Measurements from ENCODE around the gene PRSS2. TPM values are rescaled to one million over a fixed set of nuclear protein-coding genes. Genes with fewer than 3 reads are reported as not detected.
"Not testable (repeated sequence)": the region's sequence is repeated elsewhere in the genome, so short reads cannot be mapped to it uniquely, and the experiment has no call there.

The PRSS2 gene
- total RNA-seq, 1 experiment from 2014 or later: not detected

DNA sequence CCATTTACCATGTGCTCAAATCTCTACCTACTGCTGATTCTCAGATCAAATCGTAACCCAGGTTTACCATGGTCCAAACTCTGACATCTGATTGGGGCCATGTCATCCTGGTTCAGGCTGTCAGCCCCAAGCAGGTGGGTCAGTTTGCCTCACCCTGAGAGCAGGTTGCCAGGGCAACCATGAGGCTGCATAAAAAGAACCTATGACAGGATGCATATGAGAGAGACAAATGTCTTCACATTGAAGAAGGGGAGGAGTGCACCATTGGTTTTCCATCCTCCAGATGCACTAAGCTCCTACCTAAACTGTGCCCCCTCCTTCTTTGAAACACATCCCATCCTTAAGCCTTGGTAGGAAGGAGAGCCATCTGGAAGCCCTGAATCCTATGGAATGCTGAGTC, 11.3 kb upstream of the PRSS2 start:
- no peak for DNase-seq (ENCODE audit: low spot score)

DNA sequence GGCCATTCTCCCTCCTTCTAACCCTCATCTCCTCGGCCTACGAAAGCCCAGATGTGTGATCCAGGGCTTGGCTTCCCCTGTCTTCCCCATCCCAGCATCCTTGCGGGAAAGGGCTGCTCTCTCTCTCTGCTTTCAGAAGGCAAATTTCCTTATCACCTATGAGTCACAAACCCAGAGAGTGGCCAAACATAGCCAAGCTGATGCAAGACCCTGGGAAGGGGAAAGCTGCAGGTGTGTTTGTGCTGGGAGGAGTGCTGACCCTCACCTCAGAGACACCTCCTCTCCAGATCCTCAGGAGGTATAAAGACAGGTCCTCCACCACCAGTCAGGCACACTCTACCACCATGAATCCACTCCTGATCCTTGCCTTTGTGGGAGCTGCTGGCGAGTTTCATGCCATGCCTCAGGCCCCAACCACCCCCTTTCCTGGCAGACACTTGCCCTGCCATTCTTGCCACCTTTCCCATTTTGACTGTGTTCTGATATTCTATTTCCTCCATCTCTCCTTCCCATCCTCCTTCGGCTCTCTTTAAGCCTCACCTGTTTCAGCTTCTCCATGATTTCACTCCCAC, 10.6 kb upstream of the PRSS2 start:
- DNase-seq (ENCODE audit: low spot score): no peak

DNA sequence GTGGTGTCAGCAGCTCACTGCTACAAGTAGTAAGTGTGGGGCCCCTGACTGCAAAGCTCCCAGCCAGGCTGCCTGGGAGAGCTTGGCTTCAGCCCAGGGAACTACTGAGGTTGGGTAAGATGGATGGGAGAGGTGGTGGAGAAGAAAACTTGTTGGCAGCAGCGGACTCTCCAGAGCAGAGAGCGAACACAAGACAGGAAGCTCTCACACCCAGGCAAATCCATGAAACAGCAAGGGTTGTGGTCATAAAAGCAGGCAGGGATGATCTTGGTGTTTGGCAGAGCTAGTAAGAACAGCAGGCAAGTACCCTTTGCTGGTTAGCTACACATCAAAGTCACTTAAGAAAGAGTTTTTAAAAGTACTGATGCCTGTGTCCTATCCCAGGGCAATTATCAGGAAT, 9.2 kb upstream of the PRSS2 start:
- not testable (repeated sequence) for DNase-seq (ENCODE audit: low spot score)

DNA sequence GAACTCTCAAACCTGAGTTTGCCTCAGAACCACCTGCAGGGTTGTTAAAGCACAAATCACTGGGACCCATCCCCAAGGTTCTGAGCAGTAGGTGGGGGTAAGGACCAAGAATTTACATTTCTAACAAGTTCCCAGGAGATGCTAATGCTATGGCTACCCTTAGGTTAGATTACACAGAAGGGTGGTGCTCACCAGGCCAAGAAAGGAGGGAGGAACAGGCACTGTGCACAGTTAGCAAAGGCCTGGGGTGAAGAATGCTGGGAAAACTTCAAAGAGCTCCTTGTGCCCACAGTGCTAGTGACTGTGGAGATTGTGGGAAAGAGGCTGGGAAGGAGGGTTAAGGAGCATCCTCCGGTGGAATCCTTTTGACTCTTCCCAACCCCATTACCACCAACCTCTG, 8.7 kb upstream of the PRSS2 start:
- no peak for DNase-seq (ENCODE audit: low spot score)

DNA sequence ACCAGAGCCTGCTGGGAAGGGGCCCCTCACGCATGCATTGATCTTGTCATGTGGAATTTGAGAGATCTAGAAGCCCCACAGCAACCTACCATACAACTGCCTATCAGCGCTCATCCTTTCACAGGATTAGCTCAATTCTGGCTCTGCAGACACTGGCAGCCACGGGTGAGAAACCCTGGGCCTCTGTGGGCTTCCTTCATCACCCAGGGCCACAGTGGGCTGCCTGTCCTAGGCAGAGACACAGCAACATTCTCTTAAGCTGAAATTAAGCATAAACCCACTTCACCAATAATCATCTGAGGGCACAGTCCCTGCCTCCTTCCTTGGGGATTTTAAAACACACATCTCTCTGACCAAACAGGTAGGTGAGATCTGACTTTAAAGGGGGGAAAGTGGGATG, 3.3 kb upstream of the PRSS2 start:
- no peak for DNase-seq (ENCODE audit: low spot score)

DNA sequence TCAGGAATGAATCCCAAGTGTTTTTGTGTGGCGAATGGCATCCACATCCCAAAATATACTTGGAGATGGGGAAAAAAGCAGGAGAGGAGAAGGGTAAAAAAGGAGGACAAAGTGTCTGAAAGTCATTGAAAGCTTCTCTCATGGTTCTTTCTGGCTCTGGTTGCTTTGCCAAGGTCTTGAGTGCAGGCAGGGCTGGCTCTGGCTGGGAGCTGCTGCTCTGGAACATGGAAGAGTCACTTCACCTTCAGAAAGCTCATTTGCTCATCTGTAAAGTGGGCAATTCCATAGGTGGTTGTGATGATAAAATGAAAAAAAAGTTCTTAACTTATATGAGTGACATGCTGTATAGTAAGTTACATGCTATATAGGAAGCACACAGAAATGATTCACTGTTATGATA, 2.9 kb upstream of the PRSS2 start:
- no peak for DNase-seq (ENCODE audit: low spot score)

DNA sequence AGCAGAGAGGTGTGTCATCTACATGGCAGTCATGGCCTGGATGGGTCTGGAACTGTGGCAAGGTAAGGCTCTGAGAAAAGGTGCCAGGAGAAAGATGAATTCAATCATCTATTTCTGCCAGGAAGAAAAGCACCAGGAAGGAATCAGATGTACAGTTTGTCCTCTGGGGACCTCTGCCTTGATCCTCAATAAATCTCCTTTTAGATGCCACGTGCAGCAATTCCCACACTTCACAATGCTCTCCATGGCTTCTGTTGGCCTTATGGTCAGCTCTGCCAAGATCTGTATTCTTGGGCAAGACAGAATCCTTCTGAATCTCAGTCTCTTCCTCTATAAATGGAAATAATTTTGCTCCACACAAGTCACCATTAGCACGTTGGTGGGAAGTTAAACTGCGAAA, 1.9 kb upstream of the PRSS2 start:
- DNase-seq (ENCODE audit: low spot score): not testable (repeated sequence)

DNA sequence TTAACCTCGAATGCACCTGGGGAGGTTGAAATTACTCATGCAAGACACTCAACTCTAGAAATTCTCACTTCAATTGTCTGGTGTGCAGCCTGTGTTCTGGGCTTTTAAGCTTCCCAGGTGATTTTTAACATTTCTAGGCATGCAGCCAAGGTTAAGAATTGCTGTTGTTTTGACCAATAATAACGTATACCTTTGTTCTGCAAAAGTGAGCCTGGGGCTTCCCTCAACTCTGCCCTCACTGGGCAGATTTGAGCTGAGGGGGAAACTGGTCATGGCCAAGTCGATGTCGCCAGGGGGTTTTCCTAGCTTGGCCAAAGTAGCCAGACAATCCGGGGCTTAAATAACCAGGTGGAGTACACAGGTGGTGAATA, 568 bp downstream of the PRSS2 start:
- no peak for DNase-seq (ENCODE audit: low spot score)

DNA sequence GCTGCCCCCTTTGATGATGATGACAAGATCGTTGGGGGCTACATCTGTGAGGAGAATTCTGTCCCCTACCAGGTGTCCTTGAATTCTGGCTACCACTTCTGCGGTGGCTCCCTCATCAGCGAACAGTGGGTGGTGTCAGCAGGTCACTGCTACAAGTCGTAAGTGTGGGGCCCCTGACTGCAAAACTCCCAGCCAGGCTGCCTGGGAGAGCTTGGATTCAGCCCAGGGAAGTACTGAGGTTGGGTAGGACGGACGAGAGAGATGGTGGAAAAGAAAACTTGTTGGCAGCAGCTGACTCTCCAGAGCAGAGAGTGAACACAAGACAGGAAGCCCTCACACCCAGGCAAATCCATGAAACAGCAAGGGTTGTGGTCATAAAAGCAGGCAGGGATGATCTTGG, 1.3 kb downstream of the PRSS2 start:
- no peak for DNase-seq (ENCODE audit: low spot score)

DNA sequence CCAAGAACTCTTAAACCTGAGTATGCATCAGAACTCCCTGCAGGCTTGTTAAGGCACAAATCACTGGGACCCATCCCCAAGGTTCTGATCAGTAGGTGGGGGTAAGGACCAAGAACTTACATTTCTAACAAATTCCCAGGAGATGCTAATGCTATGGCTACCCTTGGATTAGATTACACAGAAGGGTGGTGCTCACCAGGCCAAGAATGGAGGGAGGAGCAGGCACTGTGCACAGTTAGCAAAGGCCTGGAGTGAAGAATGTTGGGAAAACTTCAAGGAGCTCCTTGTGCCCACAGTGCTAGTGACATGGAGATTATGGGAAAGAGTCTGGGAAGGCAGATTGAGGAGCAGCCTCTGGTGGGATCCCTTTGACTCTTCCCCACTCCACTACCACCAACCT, 1.9 kb downstream of the PRSS2 start:
- DNase-seq (ENCODE audit: low spot score): no peak

DNA sequence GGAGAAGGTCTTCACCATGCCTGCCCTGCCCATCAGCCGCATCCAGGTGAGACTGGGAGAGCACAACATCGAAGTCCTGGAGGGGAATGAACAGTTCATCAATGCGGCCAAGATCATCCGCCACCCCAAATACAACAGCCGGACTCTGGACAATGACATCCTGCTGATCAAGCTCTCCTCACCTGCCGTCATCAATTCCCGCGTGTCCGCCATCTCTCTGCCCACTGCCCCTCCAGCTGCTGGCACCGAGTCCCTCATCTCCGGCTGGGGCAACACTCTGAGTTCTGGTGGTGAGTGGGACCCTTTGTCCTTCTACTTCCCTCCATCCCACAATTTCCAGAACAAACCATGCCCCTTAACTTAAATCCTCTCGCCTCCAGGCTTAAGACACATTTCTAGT, 2.5 kb downstream of the PRSS2 start:
- DNase-seq (ENCODE audit: low spot score): no peak

DNA sequence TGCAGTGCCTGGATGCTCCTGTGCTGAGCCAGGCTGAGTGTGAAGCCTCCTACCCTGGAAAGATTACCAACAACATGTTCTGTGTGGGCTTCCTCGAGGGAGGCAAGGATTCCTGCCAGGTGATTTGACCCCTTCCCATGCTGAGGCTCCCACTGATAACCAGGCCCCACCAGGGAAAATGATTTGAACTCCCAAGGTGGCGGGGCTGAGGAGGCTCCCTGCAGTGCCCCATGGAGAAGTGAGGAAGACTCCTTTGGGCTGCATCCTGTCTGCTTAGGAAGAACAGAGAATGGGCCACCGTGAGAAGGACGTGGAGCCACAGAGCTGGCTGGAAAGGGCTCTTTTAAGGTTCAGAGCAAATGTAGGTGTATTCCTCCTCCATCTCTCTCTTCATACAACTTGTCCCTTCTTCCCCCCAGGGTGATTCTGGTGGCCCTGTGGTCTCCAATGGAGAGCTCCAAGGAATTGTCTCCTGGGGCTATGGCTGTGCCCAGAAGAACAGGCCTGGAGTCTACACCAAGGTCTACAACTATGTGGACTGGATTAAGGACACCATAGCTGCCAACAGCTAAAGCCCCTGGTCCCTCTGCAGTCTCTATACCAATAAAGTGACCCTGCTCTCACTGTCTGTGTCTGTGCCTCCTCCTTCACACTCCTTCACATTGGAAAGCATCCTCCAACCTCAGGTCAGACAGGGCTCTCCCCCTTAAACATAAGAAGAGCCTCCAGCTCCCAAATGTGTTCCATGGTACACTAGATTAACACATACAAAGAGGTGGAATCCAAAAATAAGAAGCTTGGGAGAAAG, 3.4 kb downstream of the PRSS2 start:
- no peak for DNase-seq (ENCODE audit: low spot score)

DNA sequence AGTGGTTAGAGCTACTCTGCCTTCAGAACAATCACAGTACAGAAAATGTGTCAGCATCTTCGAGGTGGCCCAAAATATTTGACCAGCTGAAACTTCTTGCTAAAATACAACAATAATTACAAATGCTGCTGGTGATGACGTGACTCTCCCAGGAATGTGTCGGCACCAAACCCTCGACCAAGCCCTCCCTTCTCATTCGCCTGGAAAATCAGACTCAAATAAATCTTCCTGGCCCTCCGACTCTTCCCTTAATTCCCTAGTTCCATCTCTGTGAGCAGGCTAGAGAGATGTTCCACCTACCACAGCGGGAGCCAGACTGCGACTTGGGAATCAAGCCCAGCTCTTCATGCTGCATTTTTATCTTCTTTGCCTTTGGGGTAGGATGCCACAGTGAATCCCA, 4.1 kb downstream of the PRSS2 start:
- DNase-seq (ENCODE audit: low spot score): no peak

DNA sequence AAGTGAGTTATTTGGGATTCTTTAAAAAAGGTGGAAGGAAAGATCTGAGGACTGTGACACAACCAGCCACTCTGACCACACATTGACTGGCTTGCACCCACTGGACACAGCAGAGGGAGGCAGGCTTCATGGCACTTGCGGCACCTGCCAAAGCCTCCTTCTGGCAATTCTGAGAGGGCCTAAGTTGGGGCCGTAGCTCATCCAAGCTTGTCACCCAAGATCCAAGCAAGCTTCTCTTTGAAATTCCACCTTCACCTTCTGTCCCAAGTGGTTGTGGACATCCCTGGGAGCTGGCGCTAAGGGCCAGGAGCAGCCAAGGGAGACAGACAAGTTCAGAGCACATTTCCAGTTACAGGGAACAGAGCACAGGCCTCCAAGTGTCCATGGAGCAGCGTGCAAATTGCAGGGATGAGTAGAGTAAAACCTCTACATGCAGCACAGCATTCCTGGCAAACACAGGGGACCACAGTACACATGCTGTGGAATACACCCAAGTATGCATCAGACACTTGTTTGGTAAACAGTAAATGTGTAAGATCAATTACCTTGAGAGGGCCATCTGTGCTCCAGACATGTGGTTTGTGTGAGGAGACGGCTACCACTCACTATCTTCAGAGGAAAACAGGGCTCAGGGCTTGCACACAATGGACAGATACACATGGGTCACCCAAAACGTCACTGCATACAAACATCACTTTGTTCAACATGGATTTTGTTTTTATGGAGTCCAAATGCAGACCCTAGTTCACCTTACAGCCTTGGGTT, 4.8 kb downstream of the PRSS2 start:
- not testable (repeated sequence) for DNase-seq (ENCODE audit: low spot score)

DNA sequence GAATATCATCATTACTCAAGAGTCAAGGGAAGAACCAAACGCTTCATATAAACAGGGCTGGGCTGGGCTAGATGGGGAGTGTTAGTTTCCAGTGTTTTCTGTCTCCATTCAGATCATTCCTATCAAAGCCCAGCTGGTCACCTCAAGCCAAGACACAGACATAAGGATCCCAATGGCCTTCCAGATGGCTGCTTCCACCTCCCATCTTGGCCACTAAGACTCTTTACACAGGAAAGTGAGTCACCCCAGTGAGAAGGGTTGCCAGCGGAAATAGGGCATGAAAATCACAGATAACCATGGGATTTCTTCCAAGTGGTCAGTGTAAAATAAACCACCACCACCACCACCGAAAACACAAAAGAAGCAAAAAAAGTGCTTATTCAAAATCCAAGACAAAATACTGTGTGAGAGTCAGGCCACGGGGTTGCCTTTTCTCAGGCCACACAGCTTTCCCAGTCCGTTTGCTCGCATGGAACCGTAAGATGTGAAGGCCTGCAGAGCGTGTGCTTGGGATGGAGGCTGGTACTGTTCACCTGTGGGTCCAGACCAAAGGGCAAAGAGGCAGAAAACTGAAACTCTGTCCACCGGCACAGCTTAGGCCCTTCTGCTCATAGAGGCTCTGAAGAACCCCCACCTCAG, 5.6 kb downstream of the PRSS2 start:
- peak; percentile 89 for DNase-seq (ENCODE audit: low spot score)

DNA sequence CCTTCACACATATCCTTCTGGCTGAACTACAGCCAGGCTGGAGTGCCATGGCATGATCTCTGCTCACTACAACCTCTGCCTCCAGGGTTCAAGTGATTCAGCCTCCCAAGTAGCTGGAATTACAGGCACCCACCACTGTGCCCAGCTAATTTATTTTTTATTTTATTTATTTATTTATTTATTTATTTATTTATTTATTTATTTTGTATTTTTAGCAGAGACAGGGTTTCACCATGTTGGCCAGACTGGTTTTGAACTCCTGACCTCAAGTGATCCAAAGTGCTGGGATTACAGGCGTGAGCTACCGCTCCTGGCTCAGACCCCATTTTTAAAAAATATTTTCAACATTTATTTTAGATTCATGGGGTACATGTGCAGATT, 6.1 kb downstream of the PRSS2 start:
- not testable (repeated sequence) for DNase-seq (ENCODE audit: low spot score)

DNA sequence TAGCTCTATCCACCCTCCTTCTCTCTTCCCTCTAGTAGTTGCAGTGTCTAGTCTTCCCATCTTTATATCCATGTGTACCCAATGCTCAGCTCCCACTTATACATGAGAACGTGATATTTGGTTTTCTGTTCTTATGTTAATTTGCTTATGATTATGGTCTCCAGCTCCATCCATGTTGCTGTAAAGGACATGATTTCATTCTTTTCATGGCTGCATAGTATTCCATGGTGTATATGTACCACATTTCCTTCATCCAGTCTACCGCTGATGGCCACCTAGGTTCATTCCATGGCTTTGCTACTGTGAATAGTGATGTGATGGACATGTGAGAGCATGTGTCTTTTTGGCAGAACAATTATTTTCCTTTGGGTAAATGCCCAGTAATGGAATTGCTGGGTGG, 6.5 kb downstream of the PRSS2 start:
- no peak for DNase-seq (ENCODE audit: low spot score)

DNA sequence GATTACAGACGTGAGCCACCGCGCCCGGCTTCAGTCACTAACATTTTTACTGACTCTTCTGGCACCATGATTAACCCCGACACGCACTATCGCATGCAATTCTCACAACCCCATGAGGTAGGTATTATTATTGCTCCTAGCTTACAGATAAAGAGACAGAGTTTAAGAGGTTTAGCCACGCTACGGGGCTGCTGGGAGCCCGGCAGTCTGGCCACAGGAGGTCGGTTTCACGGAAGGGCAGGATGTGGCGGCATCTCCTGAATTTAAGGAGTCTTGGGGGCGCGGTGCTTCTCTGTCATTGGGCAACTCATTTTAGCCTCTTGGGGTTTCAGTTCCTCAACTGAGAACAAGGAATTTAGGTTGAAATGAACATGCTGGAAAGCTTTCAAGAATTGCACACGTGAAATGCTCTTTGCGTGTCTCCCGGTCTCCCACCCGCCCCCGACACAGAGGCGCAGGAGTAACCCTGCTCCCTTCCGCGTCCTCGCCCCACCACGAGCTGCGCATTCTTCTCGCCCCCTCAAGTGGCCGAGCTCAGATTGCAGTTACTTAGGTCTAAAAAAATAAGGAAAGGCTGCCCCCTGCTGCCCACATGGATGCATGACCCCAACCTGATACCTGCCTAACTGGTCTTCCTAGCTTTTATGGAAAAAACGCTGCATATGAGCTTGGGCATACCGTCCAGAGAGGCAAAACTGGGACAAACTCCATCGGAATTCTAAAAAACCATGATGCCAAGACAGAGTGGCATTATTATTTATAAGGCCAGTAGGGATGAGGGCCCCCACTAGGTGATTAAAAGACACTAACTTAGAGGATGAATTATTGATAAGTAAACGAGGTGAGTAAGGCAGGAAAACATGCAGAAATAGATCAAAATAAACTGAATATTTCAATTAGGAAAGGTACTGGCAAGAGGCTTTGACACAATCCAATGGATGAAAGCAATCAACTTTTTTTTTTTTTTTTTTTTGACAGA, 12.4 kb downstream of the PRSS2 start:
- DNase-seq (ENCODE audit: low spot score): peak; percentile 92

DNA sequence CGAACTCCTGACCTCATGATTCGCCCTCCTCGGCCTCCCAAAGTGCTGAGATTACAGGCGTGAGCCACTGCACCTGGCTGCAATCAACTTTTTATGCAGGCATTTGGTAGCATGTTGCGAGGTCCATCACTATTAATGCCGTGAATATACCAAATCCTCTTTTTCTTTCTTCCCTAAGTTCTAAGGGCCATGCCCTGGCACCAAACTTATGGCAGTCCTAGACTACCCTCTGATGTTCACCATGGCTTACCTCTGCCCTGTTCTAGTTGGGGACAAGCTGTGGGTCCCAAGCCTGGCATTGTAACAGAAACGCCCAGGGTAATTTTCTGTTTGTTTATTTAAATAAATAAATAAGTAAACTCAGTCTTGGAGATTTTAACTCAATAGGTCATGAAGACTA, 13.3 kb downstream of the PRSS2 start:
- DNase-seq (ENCODE audit: low spot score): no peak

DNA sequence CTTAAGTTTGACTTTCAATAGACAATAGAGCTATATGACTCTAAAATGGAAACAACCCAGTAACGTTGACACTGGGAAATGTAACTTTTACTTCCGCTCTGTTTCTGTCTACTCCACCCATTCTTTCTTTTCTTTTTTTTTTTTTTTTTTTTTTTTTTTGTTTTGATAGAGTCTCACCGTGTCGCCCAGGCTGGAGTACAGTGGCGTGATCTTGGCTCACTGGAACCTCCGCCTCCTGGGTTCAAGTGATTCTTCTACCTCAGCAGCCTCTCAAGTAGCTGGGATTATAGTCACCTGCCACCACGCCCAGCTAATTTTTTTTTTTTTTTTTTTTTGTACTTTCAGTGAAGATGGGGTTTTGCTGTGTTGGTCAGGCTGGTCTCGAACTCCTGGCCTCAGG, 13.9 kb downstream of the PRSS2 start:
- DNase-seq (ENCODE audit: low spot score): no peak

DNA sequence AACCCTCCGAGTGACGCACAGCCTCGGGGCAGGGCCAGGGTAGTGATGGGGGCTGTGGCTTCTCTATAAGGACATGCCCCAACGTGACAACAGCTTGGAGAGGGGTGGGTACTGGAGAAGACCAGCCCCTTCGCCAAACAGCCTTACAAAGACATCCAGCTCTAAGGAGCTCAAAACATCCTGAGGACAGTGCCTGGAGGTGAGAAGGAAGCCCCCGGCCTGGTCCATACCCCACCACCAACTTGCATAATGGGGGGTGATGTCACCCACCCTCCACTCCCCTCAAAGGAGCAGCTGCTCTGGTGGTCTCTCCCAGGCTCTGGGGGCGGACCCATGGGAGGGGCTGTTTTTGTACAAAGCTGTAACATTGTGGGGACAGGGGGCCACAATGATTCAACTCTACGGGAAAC, 15.1 kb downstream of the PRSS2 start:
- DNase-seq (ENCODE audit: low spot score): no peak
